Ascending aorta (tissue), 2 donors: ENCODE data around the gene LAMP5. TPM values are rescaled to one million over a fixed set of nuclear protein-coding genes. Genes with fewer than 3 reads are reported as not detected.
A peak's percentile ranks its signal among the peaks of the same experiment; 100 is the strongest.

Experiments used
- DNase-seq, 2 donors: peaks; one replicate each; pipeline ENCODE4 v3.0.0-alpha.2; 2019; ENCODE audit warnings: low spot score in 2 of 2
- H3K27ac ChIP-seq, 2 donors: fragments of 200-600 bp; sonication (generic); one replicate each; pipeline ENCODE4 v1.5.1; 2016 to 2017; ENCODE audit warnings: mild to moderate bottlenecking in 1 of 2
- H3K27me3 ChIP-seq: fragments of 200-600 bp; sonication (generic); one replicate; pipeline ENCODE4 v1.5.1; 2017
- H3K36me3 ChIP-seq, 2 donors: fragments of 200-600 bp; sonication (generic); one replicate each; pipeline ENCODE4 v1.5.1; 2016
- H3K4me1 ChIP-seq, 2 donors: fragments of 200-600 bp; sonication (generic); one replicate each; pipeline ENCODE4 v1.5.1; 2016 to 2017; ENCODE audit warnings: mild to moderate bottlenecking in 1 of 2
- H3K4me3 ChIP-seq, 2 donors: fragments of 200-600 bp; sonication (generic); one replicate each; pipeline ENCODE4 v1.5.1; 2016 to 2017; ENCODE audit warnings: mild to moderate bottlenecking in 1 of 2
- H3K9me3 ChIP-seq, 2 donors: fragments of 200-600 bp; sonication (generic); one replicate each; pipeline ENCODE4 v1.5.1; 2016
- intact Hi-C: fragments of 100-400 bp; cut with DNase I; formaldehyde crosslinking; loops from one replicate; pipeline ENCODE4 v1.15.1; 2023
- total RNA-seq: library from RNA; depleted of rRNA; stranded (reverse); fragments of >200 nt; gene quantifications from one replicate; pipeline ENCODE4 v1.1.0, GENCODE V29; 2016
- TF ChIP-seq, protein P1 (sequence below), 3 experiments: fragments of 200-600 bp in 2 of 3; fragments of 450-650 bp in 1 of 3; sonication (generic) in 2 of 3; IDR thresholded peaks; one replicate each; pipeline ENCODE4 v1.5.1; 2016 to 2019; ENCODE audit warnings: antibody characterized with exemption in 3 of 3, mild to moderate bottlenecking in 1 of 3, moderate library complexity in 1 of 3

LAMP5 gene
- total RNA-seq, 1 donor from 2014 or later: not detected

DNA sequence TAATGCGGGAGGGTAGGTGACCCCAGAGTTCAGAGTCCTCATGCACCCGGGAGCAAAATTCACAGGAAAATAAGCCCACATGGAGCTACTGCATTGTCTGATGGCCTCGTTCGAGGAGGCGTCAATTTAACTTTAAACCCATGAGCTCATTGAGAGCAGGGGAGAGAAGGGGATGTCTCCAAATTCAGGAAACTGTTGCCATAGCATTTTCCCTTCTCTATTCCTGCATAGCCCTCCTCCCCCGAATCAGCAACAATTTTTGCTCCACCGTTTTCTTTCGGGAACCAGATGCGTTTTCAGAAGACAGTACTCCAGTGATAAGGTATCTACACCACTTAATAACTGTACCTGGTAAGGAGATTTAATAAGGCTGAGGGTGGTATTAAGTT lies 324 bp upstream of the LAMP5 start:
- TF ChIP-seq, protein P1, sequence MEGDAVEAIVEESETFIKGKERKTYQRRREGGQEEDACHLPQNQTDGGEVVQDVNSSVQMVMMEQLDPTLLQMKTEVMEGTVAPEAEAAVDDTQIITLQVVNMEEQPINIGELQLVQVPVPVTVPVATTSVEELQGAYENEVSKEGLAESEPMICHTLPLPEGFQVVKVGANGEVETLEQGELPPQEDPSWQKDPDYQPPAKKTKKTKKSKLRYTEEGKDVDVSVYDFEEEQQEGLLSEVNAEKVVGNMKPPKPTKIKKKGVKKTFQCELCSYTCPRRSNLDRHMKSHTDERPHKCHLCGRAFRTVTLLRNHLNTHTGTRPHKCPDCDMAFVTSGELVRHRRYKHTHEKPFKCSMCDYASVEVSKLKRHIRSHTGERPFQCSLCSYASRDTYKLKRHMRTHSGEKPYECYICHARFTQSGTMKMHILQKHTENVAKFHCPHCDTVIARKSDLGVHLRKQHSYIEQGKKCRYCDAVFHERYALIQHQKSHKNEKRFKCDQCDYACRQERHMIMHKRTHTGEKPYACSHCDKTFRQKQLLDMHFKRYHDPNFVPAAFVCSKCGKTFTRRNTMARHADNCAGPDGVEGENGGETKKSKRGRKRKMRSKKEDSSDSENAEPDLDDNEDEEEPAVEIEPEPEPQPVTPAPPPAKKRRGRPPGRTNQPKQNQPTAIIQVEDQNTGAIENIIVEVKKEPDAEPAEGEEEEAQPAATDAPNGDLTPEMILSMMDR (IDR thresholded peaks at IDR 0.05): no peak
- DNase-seq: no peak
- Histone ChIP-seq H3K36me3 (no peaks in the 10 kb centered on the region), H3K9me3 (no peaks in the 10 kb centered on the region), H3K27ac (no peak overlapping the region), H3K4me3 (peak overlapping the region; percentile 42 to 56), H3K27me3 (no peaks in the 10 kb centered on the region), H3K4me1 (peaks cover 3 to 11% of the 10 kb centered on the region in 2 donors)
- intact Hi-C loops: no loop called here

DNA sequence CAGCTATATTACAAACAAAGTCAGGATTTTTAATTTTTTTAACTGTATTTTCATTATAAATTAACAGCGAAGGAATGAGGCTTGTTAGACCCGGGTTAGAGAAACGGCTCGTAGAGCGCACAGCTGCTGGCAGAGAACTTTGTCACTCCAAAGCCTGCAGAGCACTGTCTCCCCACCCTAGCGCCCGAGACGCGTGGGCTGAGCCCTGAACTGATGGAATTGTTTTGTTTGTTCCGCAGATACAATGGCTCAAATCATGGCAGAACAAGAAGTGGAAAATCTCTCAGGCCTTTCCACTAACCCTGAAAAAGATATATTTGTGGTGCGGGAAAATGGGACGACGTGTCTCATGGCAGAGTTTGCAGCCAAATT lies 810 bp downstream of the LAMP5 start:
- Histone ChIP-seq H3K36me3 (no peaks in the 10 kb centered on the region), H3K9me3 (no peaks in the 10 kb centered on the region), H3K27ac (no peak overlapping the region), H3K4me1 (peaks cover 3 to 11% of the 10 kb centered on the region in 2 donors), H3K4me3 (peak overlapping the region; percentile 42 to 56), H3K27me3 (no peaks in the 10 kb centered on the region)
- DNase-seq: no peak
- intact Hi-C loops: no loop called here
- TF ChIP-seq, protein P1 (IDR thresholded peaks at IDR 0.05): no peak

DNA sequence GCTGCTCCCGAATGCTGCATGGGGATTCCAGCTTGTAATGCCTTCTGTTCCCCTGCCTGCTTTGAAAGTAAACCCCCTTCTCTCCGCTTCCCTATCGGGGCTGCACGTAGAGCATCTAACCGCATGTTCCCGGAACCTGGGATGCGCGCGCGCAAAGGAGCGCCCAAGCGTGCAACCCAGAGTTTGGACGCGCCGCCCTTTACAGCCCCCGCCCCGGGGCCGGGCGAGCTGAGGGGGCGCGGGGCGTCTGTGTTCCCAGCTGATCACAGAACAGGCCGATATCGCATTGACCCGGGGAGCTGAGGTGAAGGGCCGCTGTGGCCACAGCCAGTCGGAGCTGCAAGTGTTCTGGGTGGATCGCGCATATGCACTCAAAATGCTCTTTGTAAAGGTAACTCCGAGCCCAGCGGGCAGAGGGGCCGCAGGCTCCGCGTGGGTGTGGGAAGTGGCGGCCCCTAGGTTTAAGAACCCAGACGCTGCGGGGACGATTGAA lies 1.4 kb downstream of the LAMP5 start:
- Histone ChIP-seq H3K27me3 (no peaks in the 10 kb centered on the region), H3K9me3 (no peaks in the 10 kb centered on the region), H3K4me3 (peak overlapping the region; percentile 23 to 56)

DNA sequence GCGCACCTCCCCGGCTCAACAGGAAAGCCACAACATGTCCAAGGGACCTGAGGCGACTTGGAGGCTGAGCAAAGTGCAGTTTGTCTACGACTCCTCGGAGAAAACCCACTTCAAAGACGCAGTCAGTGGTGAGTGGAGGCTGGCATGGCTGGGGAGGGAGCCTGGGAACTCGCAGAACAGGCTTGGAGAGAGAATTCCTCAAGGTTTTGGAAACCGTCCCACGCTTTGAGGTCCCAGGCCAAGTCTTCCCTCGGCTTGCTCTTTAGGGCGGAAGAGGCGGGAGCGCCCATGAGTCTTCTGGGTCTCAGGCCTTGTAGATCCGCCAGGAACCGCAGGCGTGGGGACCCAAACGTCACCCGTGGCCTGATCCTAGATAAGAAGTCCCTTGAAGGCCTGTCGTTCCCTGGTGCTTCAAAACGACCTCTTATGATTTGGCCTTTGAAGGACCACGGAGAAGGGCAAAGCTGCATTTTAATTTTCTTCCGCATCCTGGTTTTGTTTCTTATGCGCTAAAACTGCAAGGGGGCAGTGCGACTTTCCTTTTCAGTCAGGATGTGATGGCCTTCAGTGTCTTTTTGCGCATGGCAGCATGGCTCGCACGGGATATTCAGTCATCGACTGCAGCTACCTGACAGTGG lies 2.0 kb downstream of the LAMP5 start:
- peak overlapping the region; percentile 23 to 56 for H3K4me3 ChIP-seq
- peaks cover 3 to 11% of the 10 kb centered on the region in 2 donors for H3K4me1 ChIP-seq
- intact Hi-C loops: no loop called here
- H3K36me3 ChIP-seq: no peaks in the 10 kb centered on the region
- DNase-seq: no peak
- no peaks in the 10 kb centered on the region for H3K27me3 ChIP-seq
- no peaks in the 10 kb centered on the region for H3K9me3 ChIP-seq
- TF ChIP-seq, protein P1 (IDR thresholded peaks at IDR 0.05): no peak
- no peak overlapping the region for H3K27ac ChIP-seq

More for the DNA sequence above, 1.4 kb downstream of the LAMP5 start:
- DNase-seq: no peak
- Histone ChIP-seq H3K4me1 (peaks cover 3 to 11% of the 10 kb centered on the region in 2 donors), H3K27ac (no peak overlapping the region), H3K36me3 (no peaks in the 10 kb centered on the region)
- intact Hi-C loops: no loop called here
- TF ChIP-seq, protein P1 (IDR thresholded peaks at IDR 0.05): no peak

DNA sequence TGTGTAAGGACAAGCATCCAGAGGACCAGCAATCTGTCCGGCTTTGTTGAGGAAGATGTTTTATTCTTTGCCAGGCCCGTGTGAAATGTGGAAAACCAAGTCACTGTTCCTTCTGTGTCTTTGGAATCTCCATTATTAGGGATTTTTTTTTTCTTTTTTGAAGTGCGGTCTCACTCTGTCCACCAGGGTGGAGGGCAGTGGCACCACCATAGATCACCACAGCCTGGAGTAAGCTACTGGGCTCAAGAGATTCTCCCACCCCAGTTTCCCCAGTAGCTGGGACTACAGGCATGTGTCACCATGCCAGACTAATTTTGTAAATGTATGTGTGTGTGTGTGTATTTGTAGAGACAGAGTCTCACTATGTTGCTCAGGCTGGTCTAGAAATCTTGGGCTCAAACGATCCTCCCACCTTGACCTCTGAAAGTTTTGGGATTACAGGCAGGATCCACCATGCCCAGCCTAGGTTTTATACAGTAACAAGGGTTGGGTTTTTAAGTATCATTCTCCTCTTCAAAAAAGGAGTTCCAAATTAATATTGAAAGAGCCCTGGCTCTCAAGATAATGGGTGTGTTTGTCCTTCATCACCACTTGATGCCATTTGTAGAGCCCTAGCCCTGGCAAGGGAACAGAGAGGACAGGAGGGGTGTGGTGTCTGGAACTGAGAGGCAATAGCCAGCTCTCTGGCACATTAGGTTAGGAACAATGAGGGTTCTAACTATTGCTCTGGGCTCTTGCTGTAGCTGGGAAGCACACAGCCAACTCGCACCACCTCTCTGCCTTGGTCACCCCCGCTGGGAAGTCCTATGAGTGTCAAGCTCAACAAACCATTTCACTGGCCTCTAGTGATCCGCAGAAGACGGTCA lies 3.1 kb downstream of the LAMP5 start:
- no peak overlapping the region for H3K27ac ChIP-seq
- no peaks in the 10 kb centered on the region for H3K27me3 ChIP-seq
- no peak overlapping the region for H3K4me3 ChIP-seq
- H3K36me3 ChIP-seq: no peaks in the 10 kb centered on the region
- TF ChIP-seq, protein P1 (IDR thresholded peaks at IDR 0.05): no peak
- no peaks in the 10 kb centered on the region for H3K9me3 ChIP-seq
- no peak for DNase-seq
- H3K4me1 ChIP-seq: peaks cover 3 to 11% of the 10 kb centered on the region in 2 donors
- intact Hi-C loops: no loop called here
